ENCODE data around the gene POLR2J2.
"Not testable (repeated sequence)": the region's sequence is repeated elsewhere in the genome, so short reads cannot be mapped to it uniquely, and the experiment has no call there.

POLR2J2 gene

GRCh38 chr7:102671166-102671955 lies at the start of gene POLR2J2:
POLR2J2 (minus strand) TSS chr7:102671663; CDS start chr7:102671601, 62 bp downstream.
- peak; percentile 0 for DNase-seq (ENCODE audit: low read depth)
- peak within 1 kb of the TSS; percentile 42 for H3K4me3 ChIP-seq (ENCODE audit: control insufficient read depth, low read depth, low read length)

GRCh38 chr7:102718491-102718890 lies 47.0 kb upstream of the POLR2J2 start:
- DNase-seq (ENCODE audit: low read depth): peak; percentile 16
- H3K4me3 ChIP-seq (ENCODE audit: control insufficient read depth, low read depth, low read length): not testable (repeated sequence)

- not testable (repeated sequence) for DNase-seq (ENCODE audit: low read depth); H3K4me3 ChIP-seq (ENCODE audit: control insufficient read depth, low read depth, low read length)
Observed at GRCh38 chr7:102715718-102716117, 44.3 kb upstream of the POLR2J2 start.

- not testable (repeated sequence) for DNase-seq (ENCODE audit: low read depth); H3K4me3 ChIP-seq (ENCODE audit: control insufficient read depth, low read depth, low read length)
Observed at GRCh38 chr7:102714774-102715522, 43.5 kb upstream of the POLR2J2 start.

GRCh38 chr7:102713691-102714080 lies 42.2 kb upstream of the POLR2J2 start:
- not testable (repeated sequence) for DNase-seq (ENCODE audit: low read depth); H3K4me3 ChIP-seq (ENCODE audit: control insufficient read depth, low read depth, low read length)

- not testable (repeated sequence) for DNase-seq (ENCODE audit: low read depth); H3K4me3 ChIP-seq (ENCODE audit: control insufficient read depth, low read depth, low read length)
Observed at GRCh38 chr7:102713011-102713690, 41.7 kb upstream of the POLR2J2 start.

GRCh38 chr7:102698962-102699750 lies 27.7 kb upstream of the POLR2J2 start:
- H3K4me3 ChIP-seq (ENCODE audit: control insufficient read depth, low read depth, low read length); DNase-seq (ENCODE audit: low read depth): not testable (repeated sequence)

GRCh38 chr7:102697642-102698512 lies 26.4 kb upstream of the POLR2J2 start:
- H3K4me3 ChIP-seq (ENCODE audit: control insufficient read depth, low read depth, low read length); DNase-seq (ENCODE audit: low read depth): not testable (repeated sequence)

GRCh38 chr7:102696009-102696408 lies 24.5 kb upstream of the POLR2J2 start:
- DNase-seq (ENCODE audit: low read depth): not testable (repeated sequence)

GRCh38 chr7:102695033-102695552 lies 23.6 kb upstream of the POLR2J2 start:
- H3K4me3 ChIP-seq (ENCODE audit: control insufficient read depth, low read depth, low read length); DNase-seq (ENCODE audit: low read depth): not testable (repeated sequence)

More at GRCh38 chr7:102696009-102696408, 24.5 kb upstream of the POLR2J2 start:
- not testable (repeated sequence) for H3K4me3 ChIP-seq (ENCODE audit: control insufficient read depth, low read depth, low read length)

- DNase-seq (ENCODE audit: low read depth): not testable (repeated sequence)
Observed at GRCh38 chr7:102694008-102694407, 22.5 kb upstream of the POLR2J2 start.

GRCh38 chr7:102690602-102691001 lies 19.1 kb upstream of the POLR2J2 start:
- not testable (repeated sequence) for H3K4me3 ChIP-seq (ENCODE audit: control insufficient read depth, low read depth, low read length); DNase-seq (ENCODE audit: low read depth)

More at GRCh38 chr7:102694008-102694407, 22.5 kb upstream of the POLR2J2 start:
- not testable (repeated sequence) for H3K4me3 ChIP-seq (ENCODE audit: control insufficient read depth, low read depth, low read length)

- DNase-seq (ENCODE audit: low read depth); H3K4me3 ChIP-seq (ENCODE audit: control insufficient read depth, low read depth, low read length): not testable (repeated sequence)
Observed at GRCh38 chr7:102689436-102690282, 18.2 kb upstream of the POLR2J2 start.

GRCh38 chr7:102688299-102689036 lies 17.0 kb upstream of the POLR2J2 start:
- not testable (repeated sequence) for H3K4me3 ChIP-seq (ENCODE audit: control insufficient read depth, low read depth, low read length); DNase-seq (ENCODE audit: low read depth)

- DNase-seq (ENCODE audit: low read depth); H3K4me3 ChIP-seq (ENCODE audit: control insufficient read depth, low read depth, low read length): not testable (repeated sequence)
Observed at GRCh38 chr7:102682560-102682959, 11.1 kb upstream of the POLR2J2 start.
